ENCODE measurements around the gene LBR. TPM values are rescaled to one million over a fixed set of nuclear protein-coding genes. Genes with fewer than 3 reads are reported as not detected.

LBR gene
- total RNA-seq, 1 experiment from 2014 or later: 86.0 TPM

DNA sequence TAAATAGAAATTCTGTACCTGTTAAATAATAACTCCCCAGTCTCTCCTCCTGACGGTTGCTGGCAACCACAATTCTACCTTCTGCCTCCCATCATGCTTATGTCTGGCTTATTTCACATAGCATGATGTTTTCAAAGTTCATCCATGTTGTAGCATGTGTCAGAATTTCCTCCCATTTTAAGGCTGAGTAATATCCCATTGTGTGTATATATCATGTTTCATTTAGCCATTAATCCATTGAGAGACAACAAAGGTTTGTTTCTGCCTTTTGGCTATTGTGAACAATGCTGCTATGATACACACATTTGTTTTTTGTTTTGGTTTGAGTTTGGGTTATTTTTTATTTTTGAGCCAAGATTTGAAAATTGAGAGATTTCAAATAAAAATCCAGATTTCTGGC, 72.0 kb downstream of the LBR start:
- CTCF ChIA-PET: no interaction called here
- ATAC-seq: no peak
- no peak overlapping the region for H3K4me3 Mint-ChIP-seq
- TF ChIP-seq HMGA2 (CRISPR knock-in tag; IDR thresholded peaks at IDR 0.05) (no peak), TCF7 (CRISPR knock-in tag; IDR thresholded peaks at IDR 0.05; ENCODE audit: low read depth) (no peak), GRHL2 (CRISPR knock-in tag; IDR thresholded peaks at IDR 0.05; ENCODE audit: insufficient replicate concordance, severe bottlenecking) (no peak), CBFB (CRISPR knock-in tag; IDR thresholded peaks at IDR 0.05; ENCODE audit: low read depth) (no peak), GABPB1 (CRISPR knock-in tag; IDR thresholded peaks at IDR 0.05) (no peak), SMAD3 (CRISPR knock-in tag; IDR thresholded peaks at IDR 0.05; ENCODE audit: borderline replicate concordance) (no peak), GTF2I (CRISPR knock-in tag; conservative IDR thresholded peaks at IDR 0.05) (no peak), NFYB (CRISPR knock-in tag; conservative IDR thresholded peaks at IDR 0.05; ENCODE audit: low read depth) (no peak), NR2C2 (CRISPR knock-in tag; IDR thresholded peaks at IDR 0.05) (no peak), FOXP1 (CRISPR knock-in tag; IDR thresholded peaks at IDR 0.05; ENCODE audit: borderline replicate concordance) (no peak), SP1 (CRISPR knock-in tag; conservative IDR thresholded peaks at IDR 0.05) (no peak), MXD4 (CRISPR knock-in tag; IDR thresholded peaks at IDR 0.05; ENCODE audit: borderline replicate concordance) (no peak), ETV6 (CRISPR knock-in tag; IDR thresholded peaks at IDR 0.05) (no peak)
- TF ChIP-seq, protein P1, sequence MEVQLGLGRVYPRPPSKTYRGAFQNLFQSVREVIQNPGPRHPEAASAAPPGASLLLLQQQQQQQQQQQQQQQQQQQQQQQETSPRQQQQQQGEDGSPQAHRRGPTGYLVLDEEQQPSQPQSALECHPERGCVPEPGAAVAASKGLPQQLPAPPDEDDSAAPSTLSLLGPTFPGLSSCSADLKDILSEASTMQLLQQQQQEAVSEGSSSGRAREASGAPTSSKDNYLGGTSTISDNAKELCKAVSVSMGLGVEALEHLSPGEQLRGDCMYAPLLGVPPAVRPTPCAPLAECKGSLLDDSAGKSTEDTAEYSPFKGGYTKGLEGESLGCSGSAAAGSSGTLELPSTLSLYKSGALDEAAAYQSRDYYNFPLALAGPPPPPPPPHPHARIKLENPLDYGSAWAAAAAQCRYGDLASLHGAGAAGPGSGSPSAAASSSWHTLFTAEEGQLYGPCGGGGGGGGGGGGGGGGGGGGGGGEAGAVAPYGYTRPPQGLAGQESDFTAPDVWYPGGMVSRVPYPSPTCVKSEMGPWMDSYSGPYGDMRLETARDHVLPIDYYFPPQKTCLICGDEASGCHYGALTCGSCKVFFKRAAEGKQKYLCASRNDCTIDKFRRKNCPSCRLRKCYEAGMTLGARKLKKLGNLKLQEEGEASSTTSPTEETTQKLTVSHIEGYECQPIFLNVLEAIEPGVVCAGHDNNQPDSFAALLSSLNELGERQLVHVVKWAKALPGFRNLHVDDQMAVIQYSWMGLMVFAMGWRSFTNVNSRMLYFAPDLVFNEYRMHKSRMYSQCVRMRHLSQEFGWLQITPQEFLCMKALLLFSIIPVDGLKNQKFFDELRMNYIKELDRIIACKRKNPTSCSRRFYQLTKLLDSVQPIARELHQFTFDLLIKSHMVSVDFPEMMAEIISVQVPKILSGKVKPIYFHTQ (CRISPR knock-in tag; IDR thresholded peaks at IDR 0.05): no peak
- TF ChIP-seq, protein P2, sequence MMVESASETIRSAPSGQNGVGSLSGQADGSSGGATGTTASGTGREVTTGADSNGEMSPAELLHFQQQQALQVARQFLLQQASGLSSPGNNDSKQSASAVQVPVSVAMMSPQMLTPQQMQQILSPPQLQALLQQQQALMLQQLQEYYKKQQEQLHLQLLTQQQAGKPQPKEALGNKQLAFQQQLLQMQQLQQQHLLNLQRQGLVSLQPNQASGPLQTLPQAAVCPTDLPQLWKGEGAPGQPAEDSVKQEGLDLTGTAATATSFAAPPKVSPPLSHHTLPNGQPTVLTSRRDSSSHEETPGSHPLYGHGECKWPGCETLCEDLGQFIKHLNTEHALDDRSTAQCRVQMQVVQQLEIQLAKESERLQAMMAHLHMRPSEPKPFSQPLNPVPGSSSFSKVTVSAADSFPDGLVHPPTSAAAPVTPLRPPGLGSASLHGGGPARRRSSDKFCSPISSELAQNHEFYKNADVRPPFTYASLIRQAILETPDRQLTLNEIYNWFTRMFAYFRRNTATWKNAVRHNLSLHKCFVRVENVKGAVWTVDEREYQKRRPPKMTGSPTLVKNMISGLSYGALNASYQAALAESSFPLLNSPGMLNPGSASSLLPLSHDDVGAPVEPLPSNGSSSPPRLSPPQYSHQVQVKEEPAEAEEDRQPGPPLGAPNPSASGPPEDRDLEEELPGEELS (CRISPR knock-in tag; IDR thresholded peaks at IDR 0.05): no peak
- TF ChIP-seq, protein P3, sequence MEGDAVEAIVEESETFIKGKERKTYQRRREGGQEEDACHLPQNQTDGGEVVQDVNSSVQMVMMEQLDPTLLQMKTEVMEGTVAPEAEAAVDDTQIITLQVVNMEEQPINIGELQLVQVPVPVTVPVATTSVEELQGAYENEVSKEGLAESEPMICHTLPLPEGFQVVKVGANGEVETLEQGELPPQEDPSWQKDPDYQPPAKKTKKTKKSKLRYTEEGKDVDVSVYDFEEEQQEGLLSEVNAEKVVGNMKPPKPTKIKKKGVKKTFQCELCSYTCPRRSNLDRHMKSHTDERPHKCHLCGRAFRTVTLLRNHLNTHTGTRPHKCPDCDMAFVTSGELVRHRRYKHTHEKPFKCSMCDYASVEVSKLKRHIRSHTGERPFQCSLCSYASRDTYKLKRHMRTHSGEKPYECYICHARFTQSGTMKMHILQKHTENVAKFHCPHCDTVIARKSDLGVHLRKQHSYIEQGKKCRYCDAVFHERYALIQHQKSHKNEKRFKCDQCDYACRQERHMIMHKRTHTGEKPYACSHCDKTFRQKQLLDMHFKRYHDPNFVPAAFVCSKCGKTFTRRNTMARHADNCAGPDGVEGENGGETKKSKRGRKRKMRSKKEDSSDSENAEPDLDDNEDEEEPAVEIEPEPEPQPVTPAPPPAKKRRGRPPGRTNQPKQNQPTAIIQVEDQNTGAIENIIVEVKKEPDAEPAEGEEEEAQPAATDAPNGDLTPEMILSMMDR (IDR thresholded peaks at IDR 0.05): no peak
- TF ChIP-seq, protein P4, sequence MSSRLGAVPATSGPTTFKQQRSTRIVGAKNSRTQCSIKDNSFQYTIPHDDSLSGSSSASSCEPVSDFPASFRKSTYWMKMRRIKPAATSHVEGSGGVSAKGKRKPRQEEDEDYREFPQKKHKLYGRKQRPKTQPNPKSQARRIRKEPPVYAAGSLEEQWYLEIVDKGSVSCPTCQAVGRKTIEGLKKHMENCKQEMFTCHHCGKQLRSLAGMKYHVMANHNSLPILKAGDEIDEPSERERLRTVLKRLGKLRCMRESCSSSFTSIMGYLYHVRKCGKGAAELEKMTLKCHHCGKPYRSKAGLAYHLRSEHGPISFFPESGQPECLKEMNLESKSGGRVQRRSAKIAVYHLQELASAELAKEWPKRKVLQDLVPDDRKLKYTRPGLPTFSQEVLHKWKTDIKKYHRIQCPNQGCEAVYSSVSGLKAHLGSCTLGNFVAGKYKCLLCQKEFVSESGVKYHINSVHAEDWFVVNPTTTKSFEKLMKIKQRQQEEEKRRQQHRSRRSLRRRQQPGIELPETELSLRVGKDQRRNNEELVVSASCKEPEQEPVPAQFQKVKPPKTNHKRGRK (CRISPR knock-in tag; IDR thresholded peaks at IDR 0.05; ENCODE audit: borderline replicate concordance): no peak
- TF ChIP-seq, protein P5, sequence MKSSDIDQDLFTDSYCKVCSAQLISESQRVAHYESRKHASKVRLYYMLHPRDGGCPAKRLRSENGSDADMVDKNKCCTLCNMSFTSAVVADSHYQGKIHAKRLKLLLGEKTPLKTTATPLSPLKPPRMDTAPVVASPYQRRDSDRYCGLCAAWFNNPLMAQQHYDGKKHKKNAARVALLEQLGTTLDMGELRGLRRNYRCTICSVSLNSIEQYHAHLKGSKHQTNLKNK (CRISPR knock-in tag; IDR thresholded peaks at IDR 0.05): no peak
- TF ChIP-seq, protein P6, sequence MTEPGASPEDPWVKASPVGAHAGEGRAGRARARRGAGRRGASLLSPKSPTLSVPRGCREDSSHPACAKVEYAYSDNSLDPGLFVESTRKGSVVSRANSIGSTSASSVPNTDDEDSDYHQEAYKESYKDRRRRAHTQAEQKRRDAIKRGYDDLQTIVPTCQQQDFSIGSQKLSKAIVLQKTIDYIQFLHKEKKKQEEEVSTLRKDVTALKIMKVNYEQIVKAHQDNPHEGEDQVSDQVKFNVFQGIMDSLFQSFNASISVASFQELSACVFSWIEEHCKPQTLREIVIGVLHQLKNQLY (CRISPR knock-in tag; IDR thresholded peaks at IDR 0.05): no peak
- TF ChIP-seq, protein P7, sequence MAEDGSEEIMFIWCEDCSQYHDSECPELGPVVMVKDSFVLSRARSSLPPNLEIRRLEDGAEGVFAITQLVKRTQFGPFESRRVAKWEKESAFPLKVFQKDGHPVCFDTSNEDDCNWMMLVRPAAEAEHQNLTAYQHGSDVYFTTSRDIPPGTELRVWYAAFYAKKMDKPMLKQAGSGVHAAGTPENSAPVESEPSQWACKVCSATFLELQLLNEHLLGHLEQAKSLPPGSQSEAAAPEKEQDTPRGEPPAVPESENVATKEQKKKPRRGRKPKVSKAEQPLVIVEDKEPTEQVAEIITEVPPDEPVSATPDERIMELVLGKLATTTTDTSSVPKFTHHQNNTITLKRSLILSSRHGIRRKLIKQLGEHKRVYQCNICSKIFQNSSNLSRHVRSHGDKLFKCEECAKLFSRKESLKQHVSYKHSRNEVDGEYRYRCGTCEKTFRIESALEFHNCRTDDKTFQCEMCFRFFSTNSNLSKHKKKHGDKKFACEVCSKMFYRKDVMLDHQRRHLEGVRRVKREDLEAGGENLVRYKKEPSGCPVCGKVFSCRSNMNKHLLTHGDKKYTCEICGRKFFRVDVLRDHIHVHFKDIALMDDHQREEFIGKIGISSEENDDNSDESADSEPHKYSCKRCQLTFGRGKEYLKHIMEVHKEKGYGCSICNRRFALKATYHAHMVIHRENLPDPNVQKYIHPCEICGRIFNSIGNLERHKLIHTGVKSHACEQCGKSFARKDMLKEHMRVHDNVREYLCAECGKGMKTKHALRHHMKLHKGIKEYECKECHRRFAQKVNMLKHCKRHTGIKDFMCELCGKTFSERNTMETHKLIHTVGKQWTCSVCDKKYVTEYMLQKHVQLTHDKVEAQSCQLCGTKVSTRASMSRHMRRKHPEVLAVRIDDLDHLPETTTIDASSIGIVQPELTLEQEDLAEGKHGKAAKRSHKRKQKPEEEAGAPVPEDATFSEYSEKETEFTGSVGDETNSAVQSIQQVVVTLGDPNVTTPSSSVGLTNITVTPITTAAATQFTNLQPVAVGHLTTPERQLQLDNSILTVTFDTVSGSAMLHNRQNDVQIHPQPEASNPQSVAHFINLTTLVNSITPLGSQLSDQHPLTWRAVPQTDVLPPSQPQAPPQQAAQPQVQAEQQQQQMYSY (CRISPR knock-in tag; IDR thresholded peaks at IDR 0.05): no peak
- H3K36me3 Mint-ChIP-seq: no peaks in the 10 kb centered on the region
- H3K27ac Mint-ChIP-seq: no peak overlapping the region
- POLR2A ChIA-PET: no interaction called here
- no peaks in the 10 kb centered on the region for H3K4me1 Mint-ChIP-seq
- no peak for DNase-seq (ENCODE audit: low spot score)
- H3K9me3 Mint-ChIP-seq: no peaks in the 10 kb centered on the region
- H3K27me3 Mint-ChIP-seq (ENCODE audit: low read depth): peaks cover 4% of the 10 kb centered on the region

Measured in WTC11 (cell line).